ENCODE results near the gene NAV2.
A peak's percentile ranks its signal among the peaks of the same experiment; 100 is the strongest.
"Not testable (repeated sequence)": the region's sequence is repeated elsewhere in the genome, so short reads cannot be mapped to it uniquely, and the experiment has no call there.

The NAV2 gene

DNA sequence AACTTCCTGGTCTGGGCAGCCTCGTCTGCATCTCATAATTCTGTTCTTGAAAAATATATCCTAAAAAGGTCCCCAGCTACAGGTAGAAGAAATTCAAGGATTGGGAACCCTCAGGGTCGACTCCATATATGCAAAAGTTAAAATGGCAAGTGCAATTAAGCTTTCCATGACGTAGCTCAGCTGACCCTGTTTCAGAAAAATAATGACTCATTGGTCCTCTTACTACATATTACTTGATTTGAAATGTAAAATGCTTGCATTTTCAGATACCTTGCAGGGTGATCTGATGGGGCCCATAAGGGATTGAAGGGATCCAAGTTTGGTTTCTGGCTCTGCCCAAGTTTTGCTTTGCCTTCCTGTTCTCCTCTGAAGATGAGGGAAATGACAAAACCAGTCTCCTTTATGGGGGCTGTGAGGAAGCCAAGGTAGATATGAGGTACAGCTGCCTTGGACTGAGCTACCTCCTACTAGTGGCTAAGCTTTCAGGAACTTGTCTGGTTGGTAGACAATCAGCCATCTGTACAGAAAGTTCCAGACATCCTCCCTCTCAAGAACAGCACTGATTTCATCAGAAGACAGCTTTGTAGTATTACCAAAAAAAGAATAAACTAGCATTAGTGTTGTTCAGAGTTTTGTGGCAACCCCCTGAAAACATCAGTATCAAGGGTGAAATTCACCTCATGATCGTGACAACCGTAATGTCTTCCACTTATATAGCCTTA, 270.3 kb downstream of the NAV2 start:
- DNase-seq = no peak

DNA sequence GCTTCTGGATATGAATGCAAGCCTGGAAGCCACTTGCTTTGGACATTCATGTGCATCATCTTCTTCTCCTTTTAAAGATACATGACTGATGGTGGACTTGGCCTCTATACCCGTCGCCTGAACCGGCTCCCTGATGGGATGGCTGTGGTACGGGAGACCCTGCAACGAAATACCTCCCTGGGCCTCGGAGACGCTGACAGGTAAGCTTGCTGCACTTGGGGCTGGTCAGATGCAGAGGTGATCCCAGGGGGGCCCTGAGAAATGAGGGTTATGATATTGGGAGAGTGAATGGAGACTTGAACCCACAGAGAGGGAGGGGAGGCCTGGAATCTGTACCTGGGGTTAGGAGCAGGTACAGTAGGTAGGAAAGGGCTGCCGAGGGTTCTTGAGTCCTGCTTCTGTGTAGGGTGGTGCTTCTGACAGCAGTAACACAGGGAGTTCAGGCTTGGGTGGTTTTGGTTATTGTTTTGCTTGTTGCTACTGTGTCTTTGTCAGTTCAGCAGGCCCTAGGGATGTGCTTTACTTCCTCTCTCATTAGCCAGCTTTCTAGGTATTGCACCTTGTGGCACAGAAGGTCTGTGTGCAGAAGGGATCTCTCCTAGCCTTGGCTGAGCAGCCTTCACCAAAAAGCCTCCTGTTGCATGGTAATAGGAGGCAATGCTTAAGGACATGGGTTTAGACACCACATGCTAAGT, 271.6 kb downstream of the NAV2 start:
- DNase-seq = no peak

DNA sequence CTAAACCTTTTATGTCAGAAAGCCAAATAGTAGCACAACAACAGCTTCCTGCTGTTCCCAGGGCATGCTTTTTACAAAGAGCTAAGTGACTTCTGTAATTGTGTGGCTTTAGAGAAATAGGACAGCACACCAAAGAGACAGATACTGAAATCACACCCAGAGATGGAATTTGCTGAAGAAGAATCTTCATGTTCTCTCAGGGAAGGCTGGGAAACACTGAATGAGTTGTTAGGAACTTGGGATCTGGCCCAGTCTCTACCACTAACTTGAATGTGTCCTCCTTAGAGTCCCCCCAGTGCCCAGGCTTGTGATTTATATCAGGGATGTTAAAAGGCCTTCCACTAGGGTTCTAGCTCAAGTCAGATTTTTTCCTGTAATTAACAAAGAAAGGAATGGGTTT, 272.5 kb downstream of the NAV2 start:
- no peak for DNase-seq

DNA sequence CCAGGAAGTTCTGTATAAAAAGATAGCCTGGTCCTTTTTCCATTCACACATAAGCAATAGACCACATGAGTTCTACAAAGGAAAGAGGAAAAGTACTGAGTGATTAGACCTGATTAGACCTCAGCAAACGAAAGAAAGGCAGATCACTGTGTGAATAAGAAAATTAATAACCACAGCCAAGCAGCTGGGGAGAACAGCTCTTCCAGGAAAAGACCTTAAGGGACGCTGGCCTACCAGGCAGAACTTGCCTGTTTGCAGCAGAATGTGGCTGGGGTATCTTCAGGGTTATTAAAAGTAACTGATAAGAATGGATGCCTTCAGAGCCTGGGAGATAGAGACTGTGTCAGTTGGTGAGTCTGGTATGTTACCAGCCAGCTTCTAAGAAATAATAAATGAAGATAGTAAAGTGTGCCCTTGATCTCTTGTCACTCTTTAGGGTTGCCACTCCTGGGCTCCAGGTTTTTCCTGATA, 274.7 kb downstream of the NAV2 start:
- no peak for DNase-seq

DNA sequence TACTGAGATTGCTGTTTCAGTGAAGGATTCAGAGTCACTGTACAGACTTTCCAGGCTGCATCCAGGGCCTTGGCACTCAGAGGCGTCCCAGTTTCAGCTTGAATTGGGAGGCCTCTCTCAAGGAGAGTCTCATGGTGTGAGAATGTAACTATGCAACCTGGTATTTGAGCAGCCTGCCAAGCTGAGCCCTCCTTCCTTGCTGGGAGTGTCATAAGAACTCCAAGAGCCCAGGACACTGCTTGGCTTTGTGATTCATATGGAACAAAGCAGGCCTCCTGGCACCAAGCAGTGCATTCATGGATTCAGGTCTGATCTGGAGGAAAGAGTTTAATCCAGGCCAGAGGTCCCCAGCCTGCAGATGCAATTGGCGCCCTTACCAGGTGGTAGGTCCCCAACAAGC, 276.0 kb downstream of the NAV2 start:
- DNase-seq = peak; percentile 77

DNA sequence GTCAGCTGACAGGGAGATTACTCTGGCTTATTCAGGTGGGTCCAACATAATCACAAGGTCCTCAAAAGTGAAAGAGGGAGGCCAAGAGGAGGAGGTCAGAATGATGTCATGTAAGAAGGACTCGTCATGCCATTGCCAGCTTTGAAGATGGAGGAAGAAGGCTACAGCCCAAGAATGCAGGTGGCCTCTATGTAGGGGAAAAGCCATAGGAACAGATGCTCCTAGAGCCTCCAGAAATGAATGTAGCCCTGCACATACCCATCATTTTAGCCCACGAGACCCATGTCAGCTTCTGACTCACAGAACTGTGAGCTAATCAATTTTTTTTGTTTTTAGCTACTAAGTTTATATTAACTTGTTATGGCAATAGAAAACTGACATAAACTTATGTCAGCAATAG, 276.6 kb downstream of the NAV2 start:
- DNase-seq = no peak

DNA sequence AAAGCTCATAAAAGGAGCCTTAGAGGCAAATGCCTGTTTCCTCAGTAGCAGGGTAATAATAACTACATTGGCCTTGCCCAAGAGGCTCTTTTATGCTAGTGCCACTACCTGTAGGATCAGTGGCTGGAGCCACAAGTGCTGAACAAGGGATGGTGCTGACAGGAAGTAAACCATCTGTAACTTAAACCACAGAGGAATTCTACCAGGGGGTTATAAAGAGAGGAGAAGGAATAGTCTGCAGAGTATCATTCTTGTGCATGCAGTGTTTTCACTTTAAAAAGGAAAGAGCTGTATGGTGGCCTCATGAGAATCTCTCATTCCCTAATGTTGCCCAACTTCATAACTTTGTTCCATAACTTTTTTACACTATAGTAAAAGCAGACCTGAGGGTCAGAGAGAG, 279.5 kb downstream of the NAV2 start:
- no peak for DNase-seq

DNA sequence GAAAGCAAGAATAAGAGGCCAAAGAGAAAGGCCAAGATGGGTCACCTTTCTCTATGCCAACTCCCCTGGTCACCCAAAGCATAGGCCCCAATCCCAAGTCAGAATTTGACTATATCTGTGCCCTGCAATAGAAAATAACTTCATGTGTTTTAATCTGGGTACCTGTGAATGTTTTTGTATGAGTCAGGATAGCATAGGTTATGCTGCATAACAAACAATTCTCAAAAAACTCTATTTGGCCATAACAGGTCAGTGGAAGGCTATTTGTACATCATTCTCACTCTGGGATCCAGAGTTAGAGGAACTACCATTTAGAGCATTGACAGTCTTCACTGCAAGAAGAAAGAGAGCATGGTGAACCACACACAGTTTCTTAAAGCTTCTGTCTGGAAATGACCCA, 280.4 kb downstream of the NAV2 start:
- DNase-seq = no peak

DNA sequence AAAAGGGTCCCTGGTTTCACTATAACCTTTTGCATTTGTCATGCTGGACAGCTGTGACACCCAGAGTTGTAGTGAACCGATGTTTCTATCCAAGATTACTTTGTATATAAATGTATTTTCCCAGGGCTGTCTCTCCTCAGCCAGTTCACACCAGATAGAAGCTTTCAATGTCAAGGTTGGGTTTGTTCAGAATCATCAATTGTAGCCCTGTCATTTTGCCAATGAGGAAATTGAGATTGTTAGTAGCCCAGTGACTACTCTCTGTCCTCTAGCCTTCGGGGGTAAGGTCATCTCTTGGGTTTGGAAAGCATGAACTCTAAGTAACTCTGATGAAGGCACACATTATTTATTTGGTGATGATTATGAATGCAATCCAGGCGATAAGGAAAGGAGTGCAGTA, 282.0 kb downstream of the NAV2 start:
- no peak for DNase-seq

DNA sequence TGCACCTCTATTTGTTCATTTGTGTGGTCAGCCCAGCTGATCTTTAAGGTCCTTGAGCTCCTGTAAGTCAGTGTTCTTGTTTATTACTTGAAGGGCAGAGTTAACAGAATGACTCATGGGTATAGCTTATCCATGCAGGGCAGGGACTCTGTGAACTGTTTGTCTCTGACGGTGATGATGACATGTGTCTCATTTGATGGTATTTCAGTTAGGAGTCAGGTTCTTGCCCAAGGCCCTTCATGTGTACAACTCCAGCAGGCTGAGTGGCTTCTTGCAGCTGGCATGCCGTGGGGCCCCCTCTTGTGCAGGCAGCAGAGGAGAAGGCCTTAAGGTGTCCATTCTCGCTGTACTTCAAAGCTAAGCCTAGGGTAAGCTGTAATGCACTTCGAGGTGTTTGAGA, 282.5 kb downstream of the NAV2 start:
- DNase-seq = no peak

DNA sequence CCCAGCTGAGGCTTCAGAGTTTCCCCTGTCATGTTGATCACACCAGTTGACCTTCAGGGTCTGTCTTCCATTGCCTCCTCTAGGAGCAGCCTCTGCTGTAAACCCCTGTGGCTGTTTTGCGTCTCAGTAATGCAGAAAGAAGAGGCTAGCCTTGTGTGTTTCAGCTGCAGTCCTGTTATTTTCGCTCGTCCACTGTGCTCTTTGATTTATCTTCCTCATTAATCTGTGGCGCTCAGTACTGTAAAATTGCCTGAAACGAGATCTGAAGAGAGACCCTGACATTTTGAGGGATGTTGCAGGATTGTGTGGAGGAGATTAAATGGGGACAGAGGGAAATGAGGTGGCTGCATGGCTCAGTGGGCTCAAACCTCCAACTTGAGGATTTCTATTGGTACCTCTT, 283.9 kb downstream of the NAV2 start:
- no peak for DNase-seq

DNA sequence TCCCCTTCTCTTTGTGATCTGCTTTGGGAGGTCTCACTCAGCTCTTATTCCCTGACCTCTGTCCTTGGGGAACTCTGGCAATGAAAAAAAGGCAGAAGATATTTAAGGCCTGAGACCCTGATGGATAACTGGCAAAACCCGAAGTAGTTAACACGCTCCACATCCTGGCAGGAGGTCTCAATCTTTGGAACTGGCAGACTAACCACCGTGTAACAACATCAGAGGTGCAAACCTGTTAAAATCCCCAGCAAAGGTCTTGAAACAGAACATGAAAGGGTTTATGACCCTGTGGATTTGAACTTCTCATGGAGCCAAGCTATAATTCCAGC, 287.3 kb downstream of the NAV2 start:
- no peak for DNase-seq

DNA sequence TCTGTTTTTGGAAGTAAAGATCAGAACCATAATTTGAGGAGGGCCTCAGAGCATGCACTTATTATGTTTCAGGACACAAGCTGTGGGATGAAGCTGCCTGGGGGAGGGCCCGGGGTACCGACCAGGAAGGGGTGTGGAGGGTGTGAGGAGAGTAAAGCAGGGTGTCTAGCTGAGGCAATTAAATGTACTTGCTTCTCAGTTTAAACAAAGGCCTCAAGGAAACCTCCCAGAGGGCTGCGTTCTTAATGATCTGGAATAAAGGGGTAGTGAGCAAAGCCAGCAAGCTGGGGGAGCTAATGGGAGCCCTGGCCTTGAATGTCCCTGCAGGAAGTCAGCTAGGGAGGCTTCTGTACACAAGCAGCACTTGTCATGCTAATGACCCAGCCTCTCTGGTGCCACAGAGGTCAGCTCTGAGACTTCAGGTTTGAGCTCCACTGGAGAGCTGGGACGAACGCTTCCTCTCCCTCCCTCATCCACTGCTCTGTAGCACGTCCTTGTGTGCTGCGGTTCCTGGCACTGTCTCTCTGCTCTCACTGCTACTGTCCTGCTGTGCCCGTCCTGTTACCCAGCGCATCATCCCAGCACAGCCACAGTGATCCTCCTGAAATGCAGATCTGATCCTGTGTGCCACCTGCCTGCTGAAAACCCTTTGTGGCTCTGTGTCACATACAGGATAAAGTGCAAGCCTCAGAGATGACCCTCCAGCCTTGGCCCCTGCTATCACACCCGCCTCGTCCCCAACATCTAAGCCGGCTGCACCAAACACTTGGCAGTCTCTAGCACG, 287.9 kb downstream of the NAV2 start:
- DNase-seq = peak; percentile 65

DNA sequence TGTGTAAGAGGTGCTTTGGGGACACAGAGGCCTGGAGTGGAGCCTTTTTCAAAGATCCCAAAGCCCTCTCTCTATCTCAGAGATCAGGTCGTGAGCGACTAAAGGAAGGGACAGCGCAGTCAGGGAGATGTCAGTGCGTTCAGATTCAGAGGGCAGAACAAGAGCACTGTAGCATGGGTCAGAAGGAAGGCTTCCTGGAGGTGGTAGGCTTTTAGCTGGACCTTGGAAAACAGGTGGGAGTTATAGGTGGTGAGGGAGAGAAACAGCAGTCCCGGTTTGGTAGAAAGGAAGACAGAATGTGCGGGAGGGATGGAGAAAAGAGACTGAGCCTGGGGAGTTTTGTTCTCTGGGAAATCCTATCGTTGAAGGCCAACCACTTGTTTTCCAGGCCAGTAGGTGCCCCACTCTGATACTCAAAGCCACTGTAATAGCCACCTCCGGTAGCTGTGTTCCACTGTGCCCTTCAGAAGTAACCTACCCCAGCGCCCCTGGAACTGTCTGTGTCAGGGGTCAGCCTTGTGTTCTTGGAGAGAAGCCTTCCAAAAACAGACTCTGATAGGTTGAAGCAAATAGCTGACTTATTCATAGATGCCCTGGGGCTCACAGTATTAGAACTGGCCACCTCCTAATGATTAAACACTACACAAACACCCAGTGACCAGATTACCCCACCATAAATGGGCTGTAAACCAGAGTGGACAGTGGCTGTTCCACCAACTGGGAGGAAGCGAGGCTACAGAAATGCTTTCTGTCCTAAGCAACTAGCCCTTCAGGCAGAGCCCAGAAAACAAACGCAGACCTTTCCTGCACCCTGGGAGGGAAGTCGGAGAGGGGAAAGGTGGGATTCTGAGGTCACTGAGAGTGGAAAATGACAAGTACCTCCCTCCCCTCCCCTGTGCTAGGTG, 289.9 kb downstream of the NAV2 start:
- no peak for DNase-seq

DNA sequence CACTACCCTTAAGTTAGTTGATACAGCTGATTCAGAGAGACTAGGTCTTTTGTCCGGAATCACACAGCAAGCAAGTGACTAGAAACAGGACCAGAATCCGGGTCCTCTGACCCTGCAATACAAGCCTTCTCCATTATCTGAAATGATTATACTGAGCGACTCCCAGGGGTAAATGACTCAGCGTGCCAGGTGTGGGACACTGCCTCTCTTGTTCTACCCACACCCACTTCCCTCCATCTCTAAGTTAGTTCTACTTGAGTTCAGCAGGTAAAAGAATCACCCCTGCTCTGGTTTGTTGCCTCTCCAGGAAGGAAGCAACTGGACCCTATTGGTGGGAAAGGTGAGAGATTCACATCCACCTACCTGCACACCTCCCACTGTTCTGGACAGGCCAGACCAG, 290.7 kb downstream of the NAV2 start:
- DNase-seq = no peak

DNA sequence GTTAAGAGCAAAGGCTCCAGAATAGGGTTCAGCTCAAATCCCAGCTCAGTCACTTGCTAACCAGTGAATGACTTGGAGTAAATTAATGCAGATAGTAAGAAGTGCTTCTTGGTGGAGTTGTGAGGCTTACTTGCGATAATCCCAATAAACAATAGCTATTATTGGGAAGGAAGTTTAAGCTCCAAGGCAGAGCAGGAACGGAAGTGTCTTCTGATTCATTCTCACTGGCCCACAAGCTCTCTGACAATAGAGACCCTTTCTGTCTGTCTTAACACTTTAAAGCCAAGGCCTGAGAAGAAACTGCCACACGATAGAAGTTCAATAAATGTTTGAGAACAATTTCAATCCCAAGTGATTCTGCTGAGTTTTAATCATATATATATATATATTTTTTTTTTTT, 292.2 kb downstream of the NAV2 start:
- DNase-seq = no peak

DNA sequence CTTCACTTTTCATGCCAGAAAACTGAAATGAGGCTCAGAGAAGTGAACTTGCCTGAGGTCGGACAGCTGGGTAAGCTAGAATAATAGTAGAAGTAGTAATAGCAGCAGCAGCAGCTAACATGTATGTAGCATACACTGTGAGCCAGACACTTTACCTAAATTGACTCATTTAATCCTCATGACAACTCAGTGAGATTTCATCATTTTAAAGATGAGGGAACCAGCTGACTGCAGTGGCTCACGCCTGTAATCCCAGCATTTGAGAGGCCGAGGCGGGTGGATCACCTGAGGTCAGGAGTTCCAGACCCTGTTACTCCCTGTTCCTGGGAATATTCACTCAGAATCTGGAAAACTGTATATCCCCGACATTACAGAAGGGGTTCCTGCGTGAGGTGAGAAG, 293.1 kb downstream of the NAV2 start:
- DNase-seq = no peak

DNA sequence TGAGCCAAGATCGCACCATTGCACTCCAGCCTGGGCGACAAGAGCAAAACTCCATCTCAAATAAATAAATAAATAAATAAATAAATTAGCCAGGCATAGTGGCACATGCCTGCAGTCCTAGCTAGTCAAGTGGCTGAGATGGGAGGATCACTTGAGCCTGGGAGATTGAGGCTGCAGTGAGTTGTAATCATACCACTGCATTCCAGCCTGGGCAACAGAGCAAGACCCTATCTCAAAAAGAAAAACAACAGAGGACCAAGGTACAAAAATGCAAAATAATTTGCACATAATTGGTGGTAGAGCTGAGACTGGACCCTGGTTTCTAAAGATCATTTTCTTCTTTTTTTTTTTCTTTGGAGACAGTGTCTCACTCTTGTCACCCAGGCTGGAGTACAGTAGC, 294.0 kb downstream of the NAV2 start:
- not testable (repeated sequence) for DNase-seq

DNA sequence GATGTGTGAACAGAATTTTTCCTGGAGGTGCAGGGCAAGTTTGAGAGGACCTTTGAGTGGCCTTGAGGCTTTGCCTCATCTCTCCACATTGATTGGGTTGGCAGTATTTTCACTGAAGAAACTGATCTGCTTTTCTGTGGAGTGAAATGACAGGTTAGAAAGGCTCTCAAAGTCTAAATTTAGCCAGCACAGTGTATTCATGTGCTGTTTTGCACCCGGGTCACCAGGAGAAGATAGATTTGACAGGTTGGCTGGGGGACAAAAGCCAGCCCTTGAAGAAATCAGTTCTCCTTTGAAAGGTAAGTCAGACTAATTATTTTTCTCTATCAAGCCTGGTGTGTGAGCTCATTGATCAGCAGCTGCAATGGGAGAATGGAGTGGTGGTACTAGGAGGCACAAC, 294.7 kb downstream of the NAV2 start:
- no peak for DNase-seq

DNA sequence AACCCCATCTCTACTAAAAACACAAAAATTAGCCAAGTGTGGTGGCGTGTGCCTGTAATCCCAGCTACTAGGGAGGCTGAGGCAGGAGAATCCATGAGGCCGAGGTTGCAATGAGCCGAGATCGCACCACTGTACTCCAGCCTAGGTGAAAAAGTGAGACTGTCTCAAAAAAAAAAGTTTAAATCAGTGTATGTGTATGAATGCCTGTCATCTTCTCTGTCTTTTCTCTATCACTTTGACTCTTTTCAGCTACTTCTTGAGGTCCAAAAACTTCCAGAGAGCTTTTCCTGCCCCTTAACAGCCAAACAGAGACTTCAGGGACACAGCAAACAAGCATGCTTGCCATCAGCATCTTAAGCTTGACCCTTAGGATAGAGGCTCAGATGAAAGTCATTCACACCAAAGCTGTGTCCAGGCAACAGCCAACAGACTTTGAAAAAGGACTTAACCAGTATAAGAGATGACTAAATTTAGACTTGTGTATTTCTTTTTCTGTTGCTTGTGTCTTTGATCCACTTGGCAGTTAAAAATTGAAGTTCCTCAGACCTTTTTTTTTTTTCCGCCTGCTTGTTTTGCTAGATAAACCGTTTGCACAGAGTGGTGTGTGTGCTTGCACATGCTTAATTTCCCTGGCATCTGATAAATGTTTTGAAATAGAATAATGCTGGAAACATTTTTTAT, 295.7 kb downstream of the NAV2 start:
- DNase-seq = no peak

DNA sequence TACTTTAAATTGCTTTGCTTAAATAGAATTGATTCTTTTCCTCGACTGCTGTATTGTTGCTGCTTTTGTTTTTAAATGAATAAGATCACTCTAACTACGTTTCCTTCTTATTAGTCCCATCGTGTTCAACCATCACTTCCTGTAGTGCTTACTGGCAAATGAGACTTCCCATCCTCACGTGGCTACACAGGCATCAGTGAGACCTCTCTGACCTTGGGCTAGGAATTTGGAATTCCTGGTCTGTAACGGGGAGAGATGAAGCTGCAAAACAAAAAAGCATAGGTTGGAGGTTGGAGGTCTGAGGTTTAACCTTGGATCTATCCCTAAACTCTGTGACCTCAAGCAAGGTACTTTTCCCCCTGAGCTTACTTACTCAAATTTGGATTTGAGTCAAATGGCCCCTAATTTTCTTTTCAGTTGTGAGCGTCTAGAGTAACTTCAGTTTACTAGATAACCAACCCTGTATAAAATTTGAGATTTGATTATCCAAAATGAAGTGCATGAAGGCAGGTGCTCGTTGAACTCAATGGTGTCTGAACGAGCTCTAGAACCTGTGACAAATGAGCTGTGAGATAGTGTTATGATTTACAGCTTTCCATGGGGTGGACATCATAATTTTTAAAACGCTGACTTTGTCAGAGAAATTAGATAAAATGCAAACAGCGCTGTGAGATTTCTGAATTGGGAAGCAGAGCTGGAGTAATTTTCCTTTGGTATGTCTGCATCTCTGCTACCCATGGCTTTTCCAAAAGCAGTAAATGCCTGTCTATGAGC, 296.4 kb downstream of the NAV2 start:
- no peak for DNase-seq
